ENCODE data around the gene KIAA2012. TPM values are rescaled to one million over a fixed set of nuclear protein-coding genes. Genes with fewer than 3 reads are reported as not detected.

Gene KIAA2012
- total and polyA plus RNA-seq, 2 of the 8 experiments (the other 6 are each of a cell fraction or from before 2014, with no cell fraction given) = not detected

GRCh38 chr2:202030691-202031090 lies 42.4 kb upstream of the KIAA2012 start:
- CTCF ChIA-PET (ENCODE audit: partially characterized antibody) = interaction anchor here (0.6 to 1.7 kb wide), 5 partner anchors 10 to 100 kb away, joined by 3 to 4 read pairs (median 3); no protein-coding TSS in a partner anchor
- Histone ChIP-seq H4K8ac (ENCODE audit: extremely low read depth, insufficient read depth, low read length) (no peak overlapping the region), H3K36me3 (ENCODE audit: control insufficient read depth in 2 of 4, insufficient read depth in 4 of 4, low read length in 3 of 4) (peaks cover 1 to 11% (median 5%) of the 10 kb centered on the region in 4 experiments; a peak in 5 of 8 replicates), H3K9ac (replicated peaks in 1 of 4; ENCODE audit: extremely low read depth in 1 of 4, low read depth in 3 of 4, low read length in 3 of 4) (no peak overlapping the region), H2BK20ac (ENCODE audit: low read length) (peak overlapping the region; percentile 4), H3K4ac (replicated peaks; ENCODE audit: insufficient read length, low read depth, low read length) (no peak overlapping the region), H3K79me2 (ENCODE audit: control insufficient read depth in 1 of 2, insufficient read depth in 2 of 2, low read length in 2 of 2) (peaks cover 17 to 29% of the 10 kb centered on the region in 2 experiments), H3K4me3 (ENCODE audit: extremely low read depth in 1 of 4, insufficient read depth in 2 of 4, low read depth in 3 of 4, low read length in 4 of 4) (no peak overlapping the region; a peak in 1 of 8 replicates), H2AFZ (ENCODE audit: low read length) (no peak overlapping the region), H4K20me1 (replicated peaks in 1 of 2; ENCODE audit: control insufficient read depth in 1 of 2, insufficient read depth in 2 of 2, low read length in 2 of 2) (peaks cover 7 to 10% of the 10 kb centered on the region in 2 experiments), H2BK12ac (ENCODE audit: low read depth, low read length) (no peak overlapping the region; the same call in 1 of the 2 replicates), H2BK15ac (ENCODE audit: low read length) (no peak overlapping the region), H4K91ac (replicated peaks; ENCODE audit: insufficient read length, low read length) (peak overlapping the region; percentile 26), H2BK5ac (ENCODE audit: low read depth, low read length) (peak overlapping the region; percentile 94; the same call in 1 of the 2 replicates), H3K18ac (ENCODE audit: extremely low read depth, low read length) (no peak overlapping the region; the same call in 1 of the 2 replicates), H3K23me2 (ENCODE audit: low read depth, low read length) (peaks cover 6% of the 10 kb centered on the region; the same call in 1 of the 2 replicates), H3K27me3 (replicated peaks in 1 of 4; ENCODE audit: control insufficient read depth in 3 of 4, extremely low read depth in 1 of 4, insufficient read depth in 3 of 4, low read length in 3 of 4) (no peaks in the 10 kb centered on the region; a peak in 3 of 7 replicates), H2AK5ac (ENCODE audit: low read depth, low read length) (no peak overlapping the region), H3K4me1 (replicated peaks in 1 of 4; ENCODE audit: control insufficient read depth in 3 of 4, insufficient read depth in 4 of 4, low read length in 3 of 4) (peaks cover 4 to 14% (median 6%) of the 10 kb centered on the region in 4 experiments; a peak in 6 of 7 replicates), H4K5ac (ENCODE audit: insufficient read length, low read depth, low read length) (no peak overlapping the region), H3K9me3 (ENCODE audit: insufficient read depth in 2 of 2, low read depth in 1 of 2, low read length in 1 of 2) (no peaks in the 10 kb centered on the region), H3K14ac (ENCODE audit: insufficient read length) (no peak overlapping the region), H3K4me2 (ENCODE audit: insufficient read depth in 1 of 2, low read depth in 2 of 2, low read length in 2 of 2) (peak overlapping the region in 1 of 2 experiments; percentile 90; a peak in 1 of 4 replicates), H3K27ac (ENCODE audit: low read depth, low read length) (no peak overlapping the region), H3K79me1 (ENCODE audit: low read depth, low read length) (no peaks in the 10 kb centered on the region), H2BK120ac (replicated peaks; ENCODE audit: low read depth, low read length) (peak overlapping the region; percentile 60), H3K56ac (replicated peaks; ENCODE audit: insufficient read length, low read depth, low read length) (no peak overlapping the region), H3K23ac (ENCODE audit: insufficient read length) (no peak overlapping the region)
- WGBS, 2 experiments (ENCODE audit: extremely low coverage in 1 of 2, insufficient coverage in 1 of 2, insufficient read length in 1 of 2, insufficient replicate concordance in 2 of 2, low coverage in 1 of 2, low lambda C conversion rate in 2 of 2, missing lambda C conversion rate in 1 of 2) = 81% methylated on average over 4 of the region's 4 CpGs; no CpG with 5 or more reads in 1 of the 2 experiments
- POLR2A ChIA-PET (ENCODE audit: partially characterized antibody) = interaction anchor here (0.6 to 3.7 kb wide), 9 partner anchors 10 to 133 kb away, joined by 3 to 33 read pairs (median 4); no protein-coding TSS in a partner anchor
- DNase-seq (ENCODE audit: low read depth in 1 of 2, low spot score in 2 of 2) = no peak
- TF ChIP-seq YY1 (IDR thresholded peaks at IDR 0.05; ENCODE audit: low read depth, low read length) = peak; percentile 55; the same call in 1 of the 2 replicates
- no peak for TF ChIP-seq ATF3 (IDR thresholded peaks at IDR 0.05; ENCODE audit: insufficient read depth, low read depth, low read length)
- peak; percentile 7; the same call in 1 of the 2 replicates for TF ChIP-seq RFX5 (IDR thresholded peaks at IDR 0.05; ENCODE audit: borderline replicate concordance, low read depth, low read length)
- FAIRE-seq = no peak

Data from H1 (cell line).